H54 (cell line): Measurements from ENCODE around the gene KCNT2.
"Not testable (repeated sequence)": the region's sequence is repeated elsewhere in the genome, so short reads cannot be mapped to it uniquely, and the experiment has no call there.

ENCODE experiments used
- DNase-seq: peaks from one replicate; pipeline ENCODE4 v3.0.0; 2011; ENCODE audit warnings: low spot score, mixed read lengths; ENCODE audit not compliant: insufficient read length
- FAIRE-seq: peaks from 3 replicates; lab custom pipeline; 2011; peaks lifted over from hg19 to GRCh38; lab: Jason Lieb, UNC
- POLR2A ChIP-seq: IDR thresholded peaks from 2 replicates; pipeline ENCODE4 v1.6.1; 2011; ENCODE audit warnings: low read depth, mild to moderate bottlenecking, low read length

KCNT2 gene

GRCh38 chr1:196302420-196302819, 305.8 kb downstream of the KCNT2 start:
- no peak for TF ChIP-seq POLR2A
- no peak for FAIRE-seq
- no peak for DNase-seq

- DNase-seq (no peak), FAIRE-seq (no peak)
- no peak for TF ChIP-seq POLR2A
These were observed 312.5 kb downstream of the KCNT2 start for GRCh38 chr1:196295766-196296165.

GRCh38 chr1:196278816-196279215, 329.4 kb downstream of the KCNT2 start:
- FAIRE-seq (no peak), DNase-seq (no peak)
- TF ChIP-seq POLR2A = no peak

- FAIRE-seq (no peak), DNase-seq (no peak)
- TF ChIP-seq POLR2A = no peak
These were observed 330.4 kb downstream of the KCNT2 start for GRCh38 chr1:196277860-196278259.

- TF ChIP-seq POLR2A = no peak
- FAIRE-seq (peak; percentile 36), DNase-seq (no peak)
These were observed 336.9 kb downstream of the KCNT2 start for GRCh38 chr1:196271212-196271947.

- not testable (repeated sequence) for DNase-seq, FAIRE-seq
These were observed 345.2 kb downstream of the KCNT2 start for GRCh38 chr1:196263086-196263485.

GRCh38 chr1:196260270-196260669, 348.0 kb downstream of the KCNT2 start:
- no peak for TF ChIP-seq POLR2A
- DNase-seq (no peak), FAIRE-seq (no peak)

- no peak for TF ChIP-seq POLR2A
- FAIRE-seq (no peak), DNase-seq (no peak)
These were observed 348.9 kb downstream of the KCNT2 start for GRCh38 chr1:196259316-196259715.

GRCh38 chr1:196255762-196256161, 352.5 kb downstream of the KCNT2 start:
- DNase-seq (no peak), FAIRE-seq (no peak)
- TF ChIP-seq POLR2A = no peak

GRCh38 chr1:196229546-196229945, 378.7 kb downstream of the KCNT2 start:
- no peak for FAIRE-seq
- TF ChIP-seq POLR2A = no peak
- DNase-seq = no peak

GRCh38 chr1:196214866-196215265, 393.4 kb downstream of the KCNT2 start:
- FAIRE-seq (no peak), DNase-seq (no peak)
- TF ChIP-seq POLR2A = no peak

GRCh38 chr1:196209983-196210382, 398.3 kb downstream of the KCNT2 start:
- DNase-seq = no peak
- FAIRE-seq = no peak
- no peak for TF ChIP-seq POLR2A

- FAIRE-seq = no peak
- TF ChIP-seq POLR2A = no peak
- no peak for DNase-seq
These were observed 399.0 kb downstream of the KCNT2 start for GRCh38 chr1:196209265-196209664.

- TF ChIP-seq POLR2A = no peak
- DNase-seq (no peak), FAIRE-seq (no peak)
These were observed 400.5 kb downstream of the KCNT2 start for GRCh38 chr1:196207612-196208217.

GRCh38 chr1:196205882-196206281, 402.4 kb downstream of the KCNT2 start:
- DNase-seq = no peak
- no peak for TF ChIP-seq POLR2A
- no peak for FAIRE-seq

GRCh38 chr1:196196486-196196885, 411.8 kb downstream of the KCNT2 start:
- FAIRE-seq (no peak), DNase-seq (no peak)
- TF ChIP-seq POLR2A = no peak
